Panc1 (cell line): ENCODE measurements around the gene B9D2. TPM values are rescaled to one million over a fixed set of nuclear protein-coding genes. Genes with fewer than 3 reads are reported as not detected.
A peak's percentile ranks its signal among the peaks of the same experiment; 100 is the strongest.

Experiments
- ATAC-seq: fragments of 200-7000 bp; cut with Tn5 transposase; 2 replicates; pipeline ENCODE4 v1.9.1; 2020; ENCODE audit warnings: mild to moderate bottlenecking, moderate library complexity
- BruUV-seq: library from RNA; stranded (reverse); fragments of 400-500 nt; replicated peaks from 2 replicates; lab custom pipeline; 2021; lab: Mats Ljungman, UMichigan
- CTCF ChIA-PET: fragments of 300-600 bp; sonication (Branson Sonifier 250); formaldehyde crosslinking; loops from one replicate; lab custom pipeline; 2022; ENCODE audit warnings: antibody characterized with exemption; lab: Charles Lee
- POLR2A ChIA-PET: fragments of 300-600 bp; sonication (Branson Sonifier 250); formaldehyde crosslinking; loops from one replicate; lab custom pipeline; 2022; ENCODE audit warnings: antibody characterized with exemption; lab: Charles Lee
- DNase-seq: peaks from one replicate; pipeline ENCODE4 v3.0.0-alpha.2; 2010; ENCODE audit warnings: low read depth, low spot score
- H3K27ac ChIP-seq: 2 replicates; pipeline ENCODE4 v1.5.1; 2011; ENCODE audit warnings: mild to moderate bottlenecking, low read length, inconsistent platforms
- H3K27me3 ChIP-seq: fragments of 200-500 bp; sonication (Bioruptor generic); 2 replicates; pipeline ENCODE4 v1.6.0; 2014; ENCODE audit warnings: low read length, inconsistent platforms; ENCODE audit not compliant: control insufficient read depth, insufficient read depth
- H3K36me3 ChIP-seq: fragments of 200-500 bp; sonication (Bioruptor generic); 2 replicates; pipeline ENCODE4 v1.5.1; 2014; ENCODE audit warnings: inconsistent platforms, mild to moderate bottlenecking, low read length, moderate library complexity; ENCODE audit not compliant: control insufficient read depth, insufficient read depth
- H3K4me1 ChIP-seq: 2 replicates; pipeline ENCODE4 v1.5.1; 2011; ENCODE audit warnings: inconsistent platforms, mild to moderate bottlenecking, low read length, moderate library complexity; ENCODE audit not compliant: control insufficient read depth, insufficient read depth
- H3K4me3 ChIP-seq, 2 experiments: 2 replicates each; pipeline ENCODE4 v1.5.1; 2011 to 2012; ENCODE audit warnings: low read depth in 2 of 2, low read length in 2 of 2, mild to moderate bottlenecking in 2 of 2, inconsistent platforms in 1 of 2, moderate library complexity in 1 of 2
- H3K9me3 ChIP-seq: fragments of 200-500 bp; sonication (Bioruptor generic); 2 replicates; pipeline ENCODE4 v1.5.1; 2014; ENCODE audit warnings: low read depth, mild to moderate bottlenecking, inconsistent platforms, low read length, moderate library complexity; ENCODE audit not compliant: control insufficient read depth, insufficient read depth
- POLR2AphosphoS5 ChIP-seq: IDR thresholded peaks from 2 replicates; pipeline ENCODE4 v1.6.1; 2012; ENCODE audit warnings: mild to moderate bottlenecking, low read depth, low read length, moderate library complexity
- REST ChIP-seq, 2 experiments: IDR thresholded peaks; 2 replicates each; pipeline ENCODE4 v1.6.1; 2011 to 2012; ENCODE audit warnings: low read depth in 2 of 2, control low read depth in 1 of 2, low read length in 1 of 2, mild to moderate bottlenecking in 1 of 2, moderate library complexity in 1 of 2; ENCODE audit not compliant: insufficient read depth in 1 of 2
- SIN3A ChIP-seq: IDR thresholded peaks from 2 replicates; pipeline ENCODE4 v1.6.1; 2012; ENCODE audit warnings: low read depth, mild to moderate bottlenecking, low read length, moderate library complexity, borderline replicate concordance; ENCODE audit not compliant: insufficient read depth
- TCF7L2 ChIP-seq: IDR thresholded peaks from 2 replicates; pipeline ENCODE4 v1.6.1; 2011; ENCODE audit warnings: mild to moderate bottlenecking, low read depth, low read length, inconsistent platforms
- in situ Hi-C: cut with HindIII; loops from 2 replicates; pipeline ENCODE4 v1.10.0; 2016; ENCODE audit warnings: low sequenced_read_pairs, low pct_unique_long_range_greater_than_20kb
- intact Hi-C: fragments of 100-400 bp; cut with micrococcal nuclease; formaldehyde crosslinking; loops from one replicate; pipeline ENCODE4 v1.10.0; 2022; ENCODE audit not compliant: unreplicated experiment
- total RNA-seq: library from RNA; stranded (reverse); gene quantifications from one replicate; pipeline ENCODE4 v1.2.1, GENCODE V29; 2021; ENCODE audit not compliant: unreplicated experiment
- TF ChIP-seq, protein P1 (sequence below): fragments of 450-650 bp; IDR thresholded peaks from 2 replicates; pipeline ENCODE4 v1.5.1; 2017; ENCODE audit warnings: mild to moderate bottlenecking

B9D2 gene
- total RNA-seq, 1 experiment from 2014 or later: 7.1 TPM

DNA sequence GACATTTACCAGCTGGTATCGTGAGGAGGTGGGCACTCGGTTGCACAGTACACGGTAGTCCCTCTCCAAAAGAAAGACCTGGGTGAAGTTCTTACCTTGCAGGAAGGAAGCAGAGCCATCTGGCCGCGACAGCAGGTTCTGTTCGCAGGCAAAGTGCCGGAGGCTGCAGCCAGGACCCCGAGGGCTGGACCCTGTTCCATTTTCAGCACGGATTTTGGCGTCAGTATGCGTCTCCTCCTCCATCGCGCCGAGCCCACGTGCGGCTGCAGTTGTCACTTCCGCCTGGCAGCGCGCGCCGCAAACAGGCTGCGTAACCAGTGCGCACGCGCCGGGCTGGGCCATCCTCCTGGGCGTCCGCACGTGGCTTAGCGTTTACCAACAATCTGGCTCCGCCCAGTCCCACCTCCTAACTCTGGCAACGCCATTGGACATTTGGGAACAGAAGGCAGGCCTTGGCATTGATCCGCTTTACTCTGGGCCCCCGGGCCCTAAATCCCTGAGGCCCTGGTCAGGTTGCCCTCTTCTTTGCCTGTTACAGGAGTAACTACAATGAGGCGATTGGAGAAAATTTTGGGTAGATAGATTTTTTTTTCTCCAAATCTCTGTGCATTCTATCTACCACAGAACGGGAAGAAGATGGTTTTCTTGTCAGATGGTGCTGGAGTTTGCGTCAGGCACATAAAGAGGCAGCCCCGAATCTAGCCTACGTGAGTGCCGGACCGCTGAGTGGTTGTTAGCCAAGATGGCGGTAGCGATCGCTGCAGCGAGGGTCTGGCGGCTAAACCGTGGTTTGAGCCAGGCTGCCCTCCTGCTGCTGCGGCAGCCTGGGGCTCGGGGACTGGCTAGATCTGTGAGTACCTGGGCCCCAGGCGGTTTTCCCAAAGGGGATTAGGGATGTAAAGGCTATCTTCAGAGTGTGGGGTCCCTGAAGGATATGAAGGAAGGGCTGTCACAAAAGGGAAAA lies 33.4 kb upstream of the B9D2 start, which contains the start of the genes BCKDHA and EXOSC5:
Gene BCKDHA, plus strand, starts transcription at position 733 of the 964 bp plus-strand sequence. Its CDS starts 10 bp downstream, at position 743.
Gene EXOSC5, minus strand, starts transcription at position 274 of the 964 bp plus-strand sequence. Its CDS starts 31 bp downstream, at position 243.
- TF ChIP-seq, protein P1, sequence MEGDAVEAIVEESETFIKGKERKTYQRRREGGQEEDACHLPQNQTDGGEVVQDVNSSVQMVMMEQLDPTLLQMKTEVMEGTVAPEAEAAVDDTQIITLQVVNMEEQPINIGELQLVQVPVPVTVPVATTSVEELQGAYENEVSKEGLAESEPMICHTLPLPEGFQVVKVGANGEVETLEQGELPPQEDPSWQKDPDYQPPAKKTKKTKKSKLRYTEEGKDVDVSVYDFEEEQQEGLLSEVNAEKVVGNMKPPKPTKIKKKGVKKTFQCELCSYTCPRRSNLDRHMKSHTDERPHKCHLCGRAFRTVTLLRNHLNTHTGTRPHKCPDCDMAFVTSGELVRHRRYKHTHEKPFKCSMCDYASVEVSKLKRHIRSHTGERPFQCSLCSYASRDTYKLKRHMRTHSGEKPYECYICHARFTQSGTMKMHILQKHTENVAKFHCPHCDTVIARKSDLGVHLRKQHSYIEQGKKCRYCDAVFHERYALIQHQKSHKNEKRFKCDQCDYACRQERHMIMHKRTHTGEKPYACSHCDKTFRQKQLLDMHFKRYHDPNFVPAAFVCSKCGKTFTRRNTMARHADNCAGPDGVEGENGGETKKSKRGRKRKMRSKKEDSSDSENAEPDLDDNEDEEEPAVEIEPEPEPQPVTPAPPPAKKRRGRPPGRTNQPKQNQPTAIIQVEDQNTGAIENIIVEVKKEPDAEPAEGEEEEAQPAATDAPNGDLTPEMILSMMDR: no peak
- no peak for TF ChIP-seq TCF7L2
- TF ChIP-seq SIN3A: peak; percentile 98; the same call in 1 of the 2 replicates
- 0 out of 4 replicates have a peak, but pooled peaks of 1 of the 2 experiments have one; percentile 13 for TF ChIP-seq REST (IDR thresholded peaks at IDR 0.05; ENCODE audit: insufficient read depth in 1 of 2, low read depth in 2 of 2, low read length in 1 of 2)
- no peak; the same call in 1 of the 2 replicates for TF ChIP-seq POLR2AphosphoS5
- peak within 1 kb of the TSS; percentile 91 to 100 for H3K4me3 ChIP-seq
- CTCF ChIA-PET: no interaction called here
- H3K9me3 ChIP-seq: no peaks in the 10 kb centered on the region
- in situ Hi-C loops (no loop called here), intact Hi-C loops (no loop called here)
- no peaks in the 10 kb centered on the region for H3K4me1 ChIP-seq
- peaks cover 8% of the 10 kb centered on the region; the same call in 1 of the 2 replicates for H3K36me3 ChIP-seq
- H3K27ac ChIP-seq: peak within 1 kb of the TSS; percentile 96
- peak; percentile 96 for DNase-seq
- TSS peak; percentile 90 for BruUV-seq
- POLR2A ChIA-PET: no interaction called here
- peak; percentile 98 for ATAC-seq
- no peaks in the 10 kb centered on the region for H3K27me3 ChIP-seq

- H3K27ac ChIP-seq: no peak overlapping the region
- TF ChIP-seq POLR2AphosphoS5 (no peak), TCF7L2 (no peak), SIN3A (no peak), REST (IDR thresholded peaks at IDR 0.05; ENCODE audit: insufficient read depth in 1 of 2, low read depth in 2 of 2, low read length in 1 of 2) (no peak)
- TF ChIP-seq, protein P1: no peak
- H3K27me3 ChIP-seq: no peaks in the 10 kb centered on the region
- no peaks in the 10 kb centered on the region for H3K9me3 ChIP-seq
- ChIA-PET CTCF (no interaction called here), POLR2A (no interaction called here)
- no peaks in the 10 kb centered on the region for H3K4me1 ChIP-seq
- ATAC-seq (no peak), DNase-seq (no peak)
- in situ Hi-C loops: no loop called here
- H3K4me3 ChIP-seq: no peak overlapping the region
- no TSS peak for BruUV-seq
- intact Hi-C loops: no loop called here
- H3K36me3 ChIP-seq: peaks cover 8% of the 10 kb centered on the region; the same call in 1 of the 2 replicates
Measured at GRCh38 chr19:41395355-41395754, 31.4 kb upstream of the B9D2 start.
